GM12865 (cell line): ENCODE measurements around the gene ANAPC15.
A peak's percentile ranks its signal among the peaks of the same experiment; 100 is the strongest.

Experiments
- DNase-seq: peaks from one replicate; pipeline ENCODE4 v3.0.0; 2010; ENCODE audit warnings: low read depth
- H3K4me3 ChIP-seq: 2 replicates; pipeline ENCODE4 v1.5.1; 2011; ENCODE audit warnings: mild to moderate bottlenecking, low read depth, low read length, control low read depth
- CTCF ChIP-seq: IDR thresholded peaks from 2 replicates; pipeline ENCODE4 v1.5.1; 2011; ENCODE audit warnings: low read length, control low read depth, low read depth, inconsistent platforms; ENCODE audit not compliant: insufficient read depth; ENCODE audit errors: missing control alignments

ANAPC15 gene

GRCh38 chr11:72070491-72070890, 42.0 kb downstream of the ANAPC15 start:
- no peak for TF ChIP-seq CTCF
- no peak overlapping the region; the same call in 1 of the 2 replicates for H3K4me3 ChIP-seq
- DNase-seq: no peak

GRCh38 chr11:72069787-72070251, 42.7 kb downstream of the ANAPC15 start:
- H3K4me3 ChIP-seq: peak overlapping the region; percentile 46
- TF ChIP-seq CTCF: no peak
- peak; percentile 79 for DNase-seq

- DNase-seq: peak; percentile 36
- peak overlapping the region; percentile 46 for H3K4me3 ChIP-seq
- no peak for TF ChIP-seq CTCF
Observed at GRCh38 chr11:72069200-72069599, 43.3 kb downstream of the ANAPC15 start.

- no peak overlapping the region for H3K4me3 ChIP-seq
- no peak for TF ChIP-seq CTCF
- DNase-seq: no peak
Observed at GRCh38 chr11:72067676-72068075, 44.8 kb downstream of the ANAPC15 start.

- no peak overlapping the region for H3K4me3 ChIP-seq
- DNase-seq: no peak
- TF ChIP-seq CTCF: no peak
Observed at GRCh38 chr11:72067266-72067665, 45.2 kb downstream of the ANAPC15 start.

GRCh38 chr11:72066855-72067254, 45.6 kb downstream of the ANAPC15 start:
- no peak for TF ChIP-seq CTCF
- no peak overlapping the region for H3K4me3 ChIP-seq
- DNase-seq: no peak

GRCh38 chr11:72061739-72062396, 50.6 kb downstream of the ANAPC15 start:
- DNase-seq: no peak
- no peak for TF ChIP-seq CTCF
- no peak overlapping the region for H3K4me3 ChIP-seq
